ENCODE measurements around the gene CUL4A.

Gene CUL4A

GRCh38 chr13:113184568-113185440 is 24.6 kb upstream of the CUL4A start:
- Histone ChIP-seq H3K4me2 (ENCODE audit: low read depth, low read length) (no peak overlapping the region), H4K20me1 (ENCODE audit: insufficient read depth, low read length) (no peaks in the 10 kb centered on the region), H3K4me3 (ENCODE audit: low read length) (no peak overlapping the region), H3K36me3 (replicated peaks; ENCODE audit: insufficient read depth, low read length) (no peaks in the 10 kb centered on the region; the same call in 1 of the 2 replicates), H3K4me1 (ENCODE audit: low read length) (no peaks in the 10 kb centered on the region), H2AFZ (ENCODE audit: low read length) (no peak overlapping the region), H3K27ac (ENCODE audit: low read length) (no peak overlapping the region), H3K9me2 (replicated peaks; ENCODE audit: insufficient read depth, low read length) (no peaks in the 10 kb centered on the region), H3K27me3 (replicated peaks; ENCODE audit: insufficient read depth, low read length) (no peaks in the 10 kb centered on the region), H3K9ac (ENCODE audit: low read length) (no peak overlapping the region), H3K9me3 (replicated peaks; ENCODE audit: insufficient read depth, low read length) (no peaks in the 10 kb centered on the region), H3K79me2 (ENCODE audit: low read length) (0 out of 2 replicates have a peak, but pooled peaks cover 4% of the 10 kb centered on the region), H3F3A (ENCODE audit: insufficient read depth, low read length) (no peaks in the 10 kb centered on the region)
- TF ChIP-seq CTCF (IDR thresholded peaks at IDR 0.05; ENCODE audit: low read length) (no peak), EZH2 (optimal IDR thresholded peaks at IDR 0.05; ENCODE audit: low read depth, low read length) (no peak), EZH2phosphoT487 (IDR thresholded peaks at IDR 0.05; ENCODE audit: low read length) (no peak)
- no peak for DNase-seq

GRCh38 chr13:113186061-113186900 is 23.1 kb upstream of the CUL4A start:
- Histone ChIP-seq H3K9ac (ENCODE audit: low read length) (no peak overlapping the region), H3K4me2 (ENCODE audit: low read depth, low read length) (no peak overlapping the region), H4K20me1 (ENCODE audit: insufficient read depth, low read length) (no peaks in the 10 kb centered on the region), H3K79me2 (ENCODE audit: low read length) (0 out of 2 replicates have a peak, but pooled peaks cover 4% of the 10 kb centered on the region), H3K36me3 (replicated peaks; ENCODE audit: insufficient read depth, low read length) (no peaks in the 10 kb centered on the region; the same call in 1 of the 2 replicates), H3K4me3 (ENCODE audit: low read length) (no peak overlapping the region), H3K4me1 (ENCODE audit: low read length) (no peaks in the 10 kb centered on the region), H3F3A (ENCODE audit: insufficient read depth, low read length) (no peaks in the 10 kb centered on the region), H3K9me2 (replicated peaks; ENCODE audit: insufficient read depth, low read length) (no peaks in the 10 kb centered on the region), H3K9me3 (replicated peaks; ENCODE audit: insufficient read depth, low read length) (no peaks in the 10 kb centered on the region), H3K27ac (ENCODE audit: low read length) (no peak overlapping the region), H2AFZ (ENCODE audit: low read length) (no peak overlapping the region), H3K27me3 (replicated peaks; ENCODE audit: insufficient read depth, low read length) (no peaks in the 10 kb centered on the region)
- DNase-seq, result no peak
- TF ChIP-seq EZH2 (optimal IDR thresholded peaks at IDR 0.05; ENCODE audit: low read depth, low read length) (no peak), EZH2phosphoT487 (IDR thresholded peaks at IDR 0.05; ENCODE audit: low read length) (no peak), CTCF (IDR thresholded peaks at IDR 0.05; ENCODE audit: low read length) (no peak)

GRCh38 chr13:113187263-113187669 is 22.1 kb upstream of the CUL4A start:
- H3K4me1 ChIP-seq (ENCODE audit: low read length), result no peaks in the 10 kb centered on the region
- no peaks in the 10 kb centered on the region for H3F3A ChIP-seq (ENCODE audit: insufficient read depth, low read length)
- TF ChIP-seq EZH2 (optimal IDR thresholded peaks at IDR 0.05; ENCODE audit: low read depth, low read length), result no peak
- TF ChIP-seq EZH2phosphoT487 (IDR thresholded peaks at IDR 0.05; ENCODE audit: low read length), result no peak
- no peak for TF ChIP-seq CTCF (IDR thresholded peaks at IDR 0.05; ENCODE audit: low read length)
- H3K27ac ChIP-seq (ENCODE audit: low read length), result no peak overlapping the region
- H3K9me3 ChIP-seq (replicated peaks; ENCODE audit: insufficient read depth, low read length), result no peaks in the 10 kb centered on the region
- H2AFZ ChIP-seq (ENCODE audit: low read length), result no peak overlapping the region
- H3K9me2 ChIP-seq (replicated peaks; ENCODE audit: insufficient read depth, low read length), result no peaks in the 10 kb centered on the region
- no peak overlapping the region for H3K4me2 ChIP-seq (ENCODE audit: low read depth, low read length)
- no peaks in the 10 kb centered on the region; the same call in 1 of the 2 replicates for H3K36me3 ChIP-seq (replicated peaks; ENCODE audit: insufficient read depth, low read length)
- H3K4me3 ChIP-seq (ENCODE audit: low read length), result no peak overlapping the region
- no peak overlapping the region for H3K9ac ChIP-seq (ENCODE audit: low read length)
- H3K27me3 ChIP-seq (replicated peaks; ENCODE audit: insufficient read depth, low read length), result no peaks in the 10 kb centered on the region
- H4K20me1 ChIP-seq (ENCODE audit: insufficient read depth, low read length), result no peaks in the 10 kb centered on the region
- DNase-seq, result no peak
- 0 out of 2 replicates have a peak, but pooled peaks cover 4% of the 10 kb centered on the region for H3K79me2 ChIP-seq (ENCODE audit: low read length)

Data from MM.1S (cell line).